H9 (cell line): Measurements from ENCODE around the gene CLCA4. TPM values are rescaled to one million over a fixed set of nuclear protein-coding genes. Genes with fewer than 3 reads are reported as not detected.

Source experiments
- DNase-seq: peaks from one replicate; pipeline ENCODE4 v3.0.0-alpha.2; 2017
- H2AFZ ChIP-seq: one replicate; pipeline ENCODE4 v1.6.1; 2013; ENCODE audit warnings: mild to moderate bottlenecking, low read length, control low read depth, moderate library complexity
- H2AK5ac ChIP-seq: 2 replicates; pipeline ENCODE4 v1.6.1; 2013; ENCODE audit warnings: low read length, control low read depth, mixed read lengths; ENCODE audit not compliant: insufficient read length
- H2BK120ac ChIP-seq: one replicate; pipeline ENCODE4 v1.6.1; 2013; ENCODE audit warnings: low read depth, mild to moderate bottlenecking, low read length, control low read depth, inconsistent platforms; ENCODE audit not compliant: poor library complexity, severe bottlenecking
- H2BK12ac ChIP-seq: 2 replicates; pipeline ENCODE4 v1.6.1; 2013; ENCODE audit warnings: low read length, control low read depth, mixed read lengths, low read depth; ENCODE audit not compliant: insufficient read length
- H2BK15ac ChIP-seq: 2 replicates; pipeline ENCODE4 v1.6.1; 2013; ENCODE audit warnings: low read depth, low read length, control low read depth
- H2BK20ac ChIP-seq: one replicate; pipeline ENCODE4 v1.6.1; 2013; ENCODE audit warnings: low read depth, mild to moderate bottlenecking, low read length, control low read depth, inconsistent platforms; ENCODE audit not compliant: poor library complexity, severe bottlenecking
- H2BK5ac ChIP-seq: 2 replicates; pipeline ENCODE4 v1.6.1; 2013; ENCODE audit warnings: low read length, control low read depth, mixed read lengths; ENCODE audit not compliant: insufficient read length
- H3K14ac ChIP-seq: 2 replicates; pipeline ENCODE4 v1.6.1; 2013; ENCODE audit warnings: low read length, control low read depth; ENCODE audit not compliant: insufficient read depth
- H3K18ac ChIP-seq: 2 replicates; pipeline ENCODE4 v1.6.1; 2013; ENCODE audit warnings: low read depth, mild to moderate bottlenecking, mixed read lengths, low read length, control low read depth; ENCODE audit not compliant: insufficient read length
- H3K23ac ChIP-seq: 2 replicates; pipeline ENCODE4 v1.6.1; 2013; ENCODE audit warnings: low read length, control low read depth, mixed read lengths, low read depth; ENCODE audit not compliant: insufficient read length
- H3K23me2 ChIP-seq: 2 replicates; pipeline ENCODE4 v1.6.1; 2013; ENCODE audit warnings: low read depth, mild to moderate bottlenecking, mixed read lengths, low read length, control low read depth; ENCODE audit not compliant: insufficient read length, poor library complexity, severe bottlenecking
- H3K27ac ChIP-seq: 2 replicates; pipeline ENCODE4 v1.5.1; 2013; ENCODE audit warnings: low read length, control low read depth, mixed read lengths, low read depth; ENCODE audit not compliant: insufficient read length
- H3K27me3 ChIP-seq: 2 replicates; pipeline ENCODE4 v1.6.1; 2013; ENCODE audit warnings: low read length, control low read depth, inconsistent platforms; ENCODE audit not compliant: insufficient read depth
- H3K4ac ChIP-seq: 2 replicates; pipeline ENCODE4 v1.6.1; 2013; ENCODE audit warnings: low read depth, mild to moderate bottlenecking, control low read depth, inconsistent platforms, low read length, moderate library complexity
- H3K4me1 ChIP-seq: 2 replicates; pipeline ENCODE4 v1.6.1; 2013; ENCODE audit warnings: low read length, control low read depth, inconsistent platforms; ENCODE audit not compliant: insufficient read depth
- H3K4me2 ChIP-seq: 2 replicates; pipeline ENCODE4 v1.6.1; 2013; ENCODE audit warnings: low read length, control low read depth, mixed read lengths; ENCODE audit not compliant: insufficient read length, insufficient read depth
- H3K56ac ChIP-seq: 2 replicates; pipeline ENCODE4 v1.6.1; 2013; ENCODE audit warnings: low read depth, mild to moderate bottlenecking, mixed read lengths, low read length, control low read depth; ENCODE audit not compliant: insufficient read length
- H3K79me1 ChIP-seq: 2 replicates; pipeline ENCODE4 v1.6.1; 2013; ENCODE audit warnings: low read depth, mild to moderate bottlenecking, moderate library complexity, low read length, control low read depth, inconsistent platforms; ENCODE audit not compliant: insufficient read depth, poor library complexity, severe bottlenecking
- H3K79me2 ChIP-seq: 2 replicates; pipeline ENCODE4 v1.6.1; 2013; ENCODE audit warnings: low read length, control low read depth, inconsistent platforms; ENCODE audit not compliant: insufficient read depth
- H3K9ac ChIP-seq: 2 replicates; pipeline ENCODE4 v1.6.1; 2013; ENCODE audit warnings: low read length, control low read depth, mixed read lengths; ENCODE audit not compliant: insufficient read length; ENCODE audit errors: extremely low read depth
- H3K9me3 ChIP-seq: one replicate; pipeline ENCODE4 v1.6.1; 2013; ENCODE audit warnings: low read depth, low read length, inconsistent platforms; ENCODE audit not compliant: control insufficient read depth
- H3T11ph ChIP-seq: one replicate; pipeline ENCODE4 v1.6.1; 2013; ENCODE audit warnings: mild to moderate bottlenecking, low read length, control low read depth, inconsistent platforms
- H4K20me1 ChIP-seq: one replicate; pipeline ENCODE4 v1.6.1; 2013; ENCODE audit not compliant: control insufficient read depth, insufficient read length, insufficient read depth
- H4K5ac ChIP-seq: 2 replicates; pipeline ENCODE4 v1.6.1; 2013; ENCODE audit warnings: low read depth, mild to moderate bottlenecking, mixed read lengths, low read length, control low read depth; ENCODE audit not compliant: insufficient read length
- H4K8ac ChIP-seq: replicated peaks from 2 replicates; pipeline ENCODE4 v1.6.1; 2013; ENCODE audit warnings: low read length, control low read depth, mixed read lengths, low read depth; ENCODE audit not compliant: insufficient read length
- H4K91ac ChIP-seq: 2 replicates; pipeline ENCODE4 v1.6.1; 2013; ENCODE audit warnings: low read depth, mild to moderate bottlenecking, moderate library complexity, mixed read lengths, low read length, control low read depth; ENCODE audit not compliant: insufficient read length
- H3K27ac Mint-ChIP-seq, 3 experiments: 2 replicates in 2 of 3; 3 replicates in 1 of 3; pipeline ENCODE4 v1.8.0; 2020 to 2021; ENCODE audit warnings: mixed read lengths in 3 of 3, mild to moderate bottlenecking in 1 of 3, moderate library complexity in 1 of 3
- H3K27me3 Mint-ChIP-seq: 2 replicates; pipeline ENCODE4 v1.8.0; 2021; ENCODE audit warnings: low read depth, mild to moderate bottlenecking, moderate library complexity, mixed read lengths
- H3K36me3 Mint-ChIP-seq, 3 experiments: 2 replicates in 2 of 3; 3 replicates in 1 of 3; pipeline ENCODE4 v1.8.0; 2020 to 2021; ENCODE audit warnings: low read depth in 3 of 3, mixed read lengths in 3 of 3; ENCODE audit not compliant: insufficient read depth in 1 of 3
- H3K4me1 Mint-ChIP-seq, 2 experiments: 2 replicates each; pipeline ENCODE4 v1.8.0; 2020; ENCODE audit warnings: mixed read lengths in 2 of 2
- H3K4me3 Mint-ChIP-seq, 2 experiments: 2 replicates in 1 of 2; 3 replicates in 1 of 2; pipeline ENCODE4 v1.8.0; 2020 to 2021; ENCODE audit warnings: mild to moderate bottlenecking in 2 of 2, mixed read lengths in 2 of 2, moderate library complexity in 1 of 2
- H3K9me3 Mint-ChIP-seq, 2 experiments: 2 replicates in 1 of 2; 3 replicates in 1 of 2; pipeline ENCODE4 v1.8.0; 2020; ENCODE audit warnings: mild to moderate bottlenecking in 2 of 2, mixed read lengths in 2 of 2, moderate library complexity in 1 of 2
- whole genome bisulfite sequencing: extraction: QIAGEN DNeasy Blood & Tissue Kit; methylation state at CpG from one replicate; pipeline ENCODE4 v1.1.7; 2013; ENCODE audit warnings: missing lambda C conversion rate, low lambda C conversion rate, mixed read lengths; ENCODE audit not compliant: insufficient read length; ENCODE audit errors: extremely low coverage; 5-methylcytosine and 5-hydroxymethylcytosine counted together
- total RNA-seq: library from RNA; stranded (reverse); gene quantifications from 2 replicates; pipeline ENCODE4 v1.2.1, GENCODE V29; 2021
- TF ChIP-seq, protein P1 (sequence below): fragments of 200-600 bp; sonication (generic); conservative IDR thresholded peaks from 3 replicates; pipeline ENCODE4 v1.8.0; 2021; ENCODE audit warnings: antibody characterized with exemption, mild to moderate bottlenecking

CLCA4 gene
- total RNA-seq, 1 experiment from 2014 or later, result not detected

DNA sequence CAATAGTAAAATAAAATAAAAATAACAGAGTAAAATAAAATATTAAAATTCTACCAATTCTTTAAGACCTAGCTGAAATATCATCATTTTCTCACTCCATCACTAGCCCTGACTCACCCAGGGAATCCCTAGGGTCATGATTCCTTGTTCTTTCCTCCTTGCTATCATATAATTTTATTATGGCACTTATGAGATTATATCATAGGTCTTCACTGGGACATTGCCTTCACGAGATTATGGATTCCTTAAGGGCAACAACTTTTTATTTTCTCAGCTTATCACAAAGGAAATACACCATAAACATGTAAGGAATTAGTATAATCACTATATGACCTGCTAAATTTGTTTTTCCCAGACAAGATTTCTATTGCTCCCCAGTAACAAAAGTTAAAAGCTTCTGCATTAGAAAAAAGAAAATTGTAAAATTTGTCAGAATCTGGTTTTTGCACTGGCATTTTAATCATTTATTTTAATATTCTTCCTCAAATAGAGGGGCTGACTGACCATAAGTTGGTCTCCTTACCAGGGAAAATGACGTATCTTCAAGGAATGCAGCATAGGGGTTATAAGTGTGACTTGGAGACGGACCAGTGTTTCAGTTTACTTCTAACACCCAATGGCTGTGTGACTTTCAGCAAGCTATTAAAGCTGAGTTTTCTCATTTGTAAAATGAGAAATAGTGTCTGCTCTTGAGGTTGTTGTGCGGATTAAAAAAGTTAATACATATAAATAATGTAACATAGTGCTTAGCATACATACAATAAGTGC, 8.8 kb upstream of the CLCA4 start:
- DNase-seq, result no peak
- Histone ChIP-seq H3K4me1 (no peaks in the 10 kb centered on the region), H3K4me2 (no peak overlapping the region), H4K20me1 (no peaks in the 10 kb centered on the region), H2BK15ac (no peak overlapping the region), H3K14ac (no peak overlapping the region), H3K27ac (no peak overlapping the region), H3K79me2 (no peaks in the 10 kb centered on the region), H2BK12ac (no peak overlapping the region), H2BK120ac (no peak overlapping the region), H3K27me3 (no peaks in the 10 kb centered on the region), H3K4ac (no peak overlapping the region), H3K9ac (no peak overlapping the region), H3K9me3 (no peaks in the 10 kb centered on the region), H3K23me2 (no peaks in the 10 kb centered on the region), H2AFZ (no peak overlapping the region), H2BK20ac (no peak overlapping the region), H2BK5ac (no peak overlapping the region), H4K8ac (no peak overlapping the region), H3K23ac (no peak overlapping the region), H4K91ac (no peak overlapping the region), H3K56ac (no peak overlapping the region), H3T11ph (no peak overlapping the region), H4K5ac (no peak overlapping the region), H2AK5ac (no peak overlapping the region), H3K18ac (no peak overlapping the region), H3K79me1 (no peaks in the 10 kb centered on the region)
- no CpG with 5 or more reads among the region's 4 CpGs for WGBS
- TF ChIP-seq, protein P1, sequence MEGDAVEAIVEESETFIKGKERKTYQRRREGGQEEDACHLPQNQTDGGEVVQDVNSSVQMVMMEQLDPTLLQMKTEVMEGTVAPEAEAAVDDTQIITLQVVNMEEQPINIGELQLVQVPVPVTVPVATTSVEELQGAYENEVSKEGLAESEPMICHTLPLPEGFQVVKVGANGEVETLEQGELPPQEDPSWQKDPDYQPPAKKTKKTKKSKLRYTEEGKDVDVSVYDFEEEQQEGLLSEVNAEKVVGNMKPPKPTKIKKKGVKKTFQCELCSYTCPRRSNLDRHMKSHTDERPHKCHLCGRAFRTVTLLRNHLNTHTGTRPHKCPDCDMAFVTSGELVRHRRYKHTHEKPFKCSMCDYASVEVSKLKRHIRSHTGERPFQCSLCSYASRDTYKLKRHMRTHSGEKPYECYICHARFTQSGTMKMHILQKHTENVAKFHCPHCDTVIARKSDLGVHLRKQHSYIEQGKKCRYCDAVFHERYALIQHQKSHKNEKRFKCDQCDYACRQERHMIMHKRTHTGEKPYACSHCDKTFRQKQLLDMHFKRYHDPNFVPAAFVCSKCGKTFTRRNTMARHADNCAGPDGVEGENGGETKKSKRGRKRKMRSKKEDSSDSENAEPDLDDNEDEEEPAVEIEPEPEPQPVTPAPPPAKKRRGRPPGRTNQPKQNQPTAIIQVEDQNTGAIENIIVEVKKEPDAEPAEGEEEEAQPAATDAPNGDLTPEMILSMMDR, result no peak
- Mint-ChIP-seq H3K27me3 (no peaks in the 10 kb centered on the region), H3K9me3 (no peaks in the 10 kb centered on the region), H3K4me1 (peaks cover under 1% of the 10 kb centered on the region in 2 experiments; a peak in 3 of 4 replicates), H3K36me3 (no peaks in the 10 kb centered on the region), H3K27ac (no peak overlapping the region), H3K4me3 (no peak overlapping the region)
